CD4-positive, alpha-beta T cell treated with Interferon gamma for 1 hour (primary cell): Measurements from ENCODE around the gene NXPE1.

ENCODE experiments used
- DNase-seq: peaks from one replicate; pipeline ENCODE4 v3.0.0-alpha.2; 2020

The NXPE1 gene

GRCh38 chr11:114562166-114562916 lies 2.7 kb upstream of the NXPE1 start:
- no peak for DNase-seq

- DNase-seq = no peak
Observed at GRCh38 chr11:114556135-114556534, 3.5 kb downstream of the NXPE1 start.

GRCh38 chr11:114553642-114554041 lies 6.0 kb downstream of the NXPE1 start:
- DNase-seq = no peak

- DNase-seq = no peak
Observed at GRCh38 chr11:114551060-114551459, 8.6 kb downstream of the NXPE1 start.

GRCh38 chr11:114525682-114526081 lies 34.0 kb downstream of the NXPE1 start:
- no peak for DNase-seq

- no peak for DNase-seq
Observed at GRCh38 chr11:114524122-114524521, 35.6 kb downstream of the NXPE1 start.

- DNase-seq = no peak
Observed at GRCh38 chr11:114522818-114523217, 36.9 kb downstream of the NXPE1 start.

GRCh38 chr11:114511538-114511937 lies 48.1 kb downstream of the NXPE1 start:
- DNase-seq = no peak

- no peak for DNase-seq
Observed at GRCh38 chr11:114511079-114511478, 48.6 kb downstream of the NXPE1 start.

GRCh38 chr11:114501901-114502300 lies 57.8 kb downstream of the NXPE1 start:
- no peak for DNase-seq

- DNase-seq = no peak
Observed at GRCh38 chr11:114499756-114500155, 59.9 kb downstream of the NXPE1 start.

- DNase-seq = no peak
Observed at GRCh38 chr11:114496915-114497314, 62.8 kb downstream of the NXPE1 start.

- DNase-seq = no peak
Observed at GRCh38 chr11:114483929-114484328, 75.8 kb downstream of the NXPE1 start.

GRCh38 chr11:114482114-114482513 lies 77.6 kb downstream of the NXPE1 start:
- DNase-seq = no peak

- no peak for DNase-seq
Observed at GRCh38 chr11:114479331-114479730, 80.3 kb downstream of the NXPE1 start.

GRCh38 chr11:114478768-114479167 lies 80.9 kb downstream of the NXPE1 start:
- DNase-seq = no peak

GRCh38 chr11:114478001-114478410 lies 81.7 kb downstream of the NXPE1 start:
- DNase-seq = no peak

- DNase-seq = no peak
Observed at GRCh38 chr11:114472661-114473060, 87.0 kb downstream of the NXPE1 start.
